HG03175 (cell line): ENCODE results near the gene STIM2.

Experiments
- ATAC-seq: cut with Tn5 transposase; IDR thresholded peaks from one replicate; pipeline ENCODE4 v1.9.1; 2021; ENCODE audit warnings: mild to moderate bottlenecking, moderate library complexity; ENCODE audit not compliant: unreplicated experiment

STIM2 gene

DNA sequence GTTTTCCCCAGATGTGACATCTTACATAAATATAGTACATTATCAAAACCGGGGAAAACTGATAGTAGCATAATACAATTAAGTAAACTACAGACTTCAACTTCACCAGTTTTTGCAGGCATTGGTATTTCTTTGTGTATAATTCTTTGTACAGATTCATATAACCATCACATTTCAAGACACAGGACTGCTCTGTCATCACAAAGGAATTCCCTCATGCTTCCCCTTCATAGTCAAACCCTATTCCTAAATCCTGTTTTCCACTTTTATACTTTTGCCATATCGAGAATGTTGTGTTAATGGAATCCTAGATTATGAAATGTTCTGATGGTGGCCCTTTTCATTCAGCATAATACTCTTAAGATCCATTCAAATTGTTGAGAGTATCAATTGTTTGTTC is 36.0 kb downstream of the STIM2 start:
- no peak for ATAC-seq

DNA sequence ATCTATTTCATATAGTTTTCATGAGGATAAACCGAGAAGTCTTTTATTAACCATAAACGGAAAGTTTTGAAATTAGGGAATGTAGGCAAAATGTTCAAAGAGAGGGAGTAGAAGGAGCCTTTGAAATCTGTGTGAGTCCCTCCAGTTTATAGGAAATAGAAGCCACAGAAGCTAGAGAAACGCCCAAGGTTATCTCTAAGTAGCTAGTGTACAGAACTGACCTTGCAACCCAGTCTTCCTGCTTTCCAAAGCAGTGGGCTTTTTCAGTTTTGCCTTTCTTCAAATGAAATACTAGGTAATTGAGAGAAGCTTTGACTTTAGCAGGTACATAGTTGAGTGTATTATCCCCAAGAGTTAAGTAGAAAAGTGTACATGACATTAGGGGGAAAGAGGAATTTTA is 39.4 kb downstream of the STIM2 start:
- ATAC-seq: no peak

DNA sequence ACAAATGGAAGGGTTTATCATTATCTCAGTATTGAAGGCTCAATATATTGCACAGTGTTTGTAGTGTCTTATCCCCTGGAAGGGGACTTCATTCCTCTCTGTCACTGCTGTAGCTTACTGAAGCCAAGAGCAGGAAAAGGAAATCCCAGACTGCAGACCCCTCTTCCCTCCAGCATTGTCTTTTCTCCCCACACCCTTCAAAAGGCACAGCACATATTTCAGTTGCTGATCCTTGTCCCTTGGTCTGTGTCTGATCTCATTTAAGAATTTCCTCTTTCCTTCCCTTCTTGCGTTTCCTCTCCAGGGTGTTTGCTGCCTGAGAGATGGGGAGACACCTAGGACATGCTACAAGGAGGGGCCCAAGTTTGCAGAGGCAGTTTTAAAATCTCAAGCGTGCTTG is 40.1 kb downstream of the STIM2 start:
- ATAC-seq: no peak

DNA sequence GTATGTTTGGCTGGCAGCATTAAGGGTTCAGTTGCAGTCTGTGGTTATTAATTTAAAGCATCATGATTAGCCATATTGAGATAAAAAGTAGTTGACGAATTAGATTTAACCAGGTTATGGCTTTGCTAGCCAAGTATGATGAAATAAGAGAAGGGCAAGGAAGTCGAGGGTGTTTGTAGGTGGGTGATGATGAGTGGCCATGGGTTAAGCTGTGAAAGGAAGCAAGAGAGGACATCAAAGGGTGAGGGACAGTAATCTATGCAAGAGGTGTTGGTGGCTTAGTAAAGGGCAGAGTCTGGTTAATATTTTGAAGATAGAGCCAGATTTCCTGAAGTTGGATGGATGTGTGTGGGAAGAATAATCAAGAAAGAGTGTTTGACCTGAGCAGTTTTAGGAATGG is 44.5 kb downstream of the STIM2 start:
- ATAC-seq: no peak

DNA sequence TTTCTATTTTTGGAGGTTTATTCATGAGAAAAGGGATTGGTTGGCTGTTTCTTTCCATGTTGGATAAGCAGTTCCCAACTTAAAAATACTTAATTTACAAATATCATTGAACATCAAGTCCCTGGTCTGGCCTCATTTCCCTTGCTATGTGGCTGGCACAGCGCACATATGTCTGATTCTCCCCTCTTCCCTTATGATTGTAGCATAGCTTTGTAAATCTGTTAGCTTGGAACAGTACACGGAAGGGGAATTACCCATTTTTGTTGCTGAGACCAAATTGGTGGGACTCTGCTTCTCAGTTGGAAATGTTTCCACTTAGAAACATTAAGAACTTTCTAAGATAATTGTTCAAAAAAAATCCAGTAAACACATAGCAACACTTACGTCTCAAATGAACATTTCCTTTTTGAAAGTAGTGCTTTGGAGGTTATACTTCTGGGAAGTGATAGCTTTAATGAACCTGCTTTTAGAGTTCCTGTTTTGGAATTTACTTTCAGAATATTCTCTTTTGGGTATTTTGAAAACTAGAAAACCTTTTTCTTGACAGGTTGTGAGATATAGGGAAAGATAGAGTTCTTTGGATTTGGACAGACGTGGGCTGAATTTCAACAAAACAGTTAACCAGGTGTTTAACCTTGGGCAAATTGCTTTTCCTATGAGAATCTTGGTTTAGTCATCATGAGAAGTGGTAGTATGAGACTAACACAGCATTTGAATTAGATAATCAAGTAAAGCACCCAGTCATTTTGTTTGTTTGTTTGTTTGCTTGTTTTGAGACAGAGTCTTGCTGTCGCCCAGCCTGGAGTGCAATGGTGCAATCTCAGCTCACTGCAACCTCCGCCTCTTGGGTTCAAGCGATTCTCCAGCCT is 47.3 kb downstream of the STIM2 start:
- no peak for ATAC-seq

DNA sequence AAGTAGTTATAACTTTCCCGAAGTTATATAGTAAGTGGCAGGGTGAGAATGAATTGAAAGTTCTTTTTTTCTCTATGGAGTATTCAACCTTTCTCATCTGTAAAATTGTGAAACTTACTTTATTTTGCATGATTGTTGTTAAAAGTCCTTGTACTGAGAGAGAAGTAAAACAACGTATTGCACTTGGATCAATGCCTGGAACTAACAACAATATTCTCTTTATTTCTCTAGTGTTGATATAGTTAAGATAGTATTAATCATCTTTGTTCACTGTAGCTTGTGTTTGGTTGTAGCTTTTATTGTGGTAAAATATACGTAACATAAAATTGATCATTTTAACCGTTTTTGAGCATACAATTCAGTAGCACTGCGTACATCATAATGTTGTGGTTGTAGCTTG is 48.7 kb downstream of the STIM2 start:
- no peak for ATAC-seq

DNA sequence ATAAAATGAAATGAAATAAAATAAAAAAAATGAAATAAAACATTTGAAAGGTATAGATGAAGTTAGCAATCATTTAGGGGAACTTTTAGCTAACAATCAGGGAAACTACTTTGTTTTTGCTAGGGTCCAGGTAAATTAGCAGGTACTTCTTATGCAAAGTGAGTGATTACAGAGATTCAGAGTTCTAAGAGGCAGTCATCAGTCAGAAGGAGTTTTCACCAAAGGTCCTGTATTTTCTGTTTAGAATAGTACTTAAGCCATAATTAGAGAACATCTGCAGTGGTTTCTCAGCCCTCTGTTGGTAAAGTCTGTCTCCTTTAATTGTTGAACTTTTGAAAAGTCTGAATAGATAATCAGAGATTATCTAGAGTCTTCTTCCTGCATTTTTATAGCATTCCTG is 50.6 kb downstream of the STIM2 start:
- ATAC-seq: no peak

DNA sequence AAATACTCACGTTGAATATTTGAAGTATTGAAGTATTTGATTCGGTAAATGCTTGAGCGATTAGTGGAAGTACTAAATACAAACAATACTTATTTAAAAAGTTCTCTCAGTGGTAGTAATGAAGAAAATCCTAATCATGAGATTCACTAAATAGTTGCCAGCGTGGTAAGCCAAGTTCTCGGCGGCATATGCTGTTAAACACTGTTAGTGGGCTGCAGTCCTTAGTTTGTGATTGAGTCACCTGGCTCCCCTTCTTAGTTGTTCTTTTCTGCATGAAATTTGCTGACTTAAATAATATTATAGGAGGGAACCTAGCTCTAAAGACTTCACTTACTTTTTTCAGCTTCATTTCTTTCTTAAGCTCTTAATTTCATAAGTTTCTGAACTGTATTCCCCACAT is 51.4 kb downstream of the STIM2 start:
- no peak for ATAC-seq

DNA sequence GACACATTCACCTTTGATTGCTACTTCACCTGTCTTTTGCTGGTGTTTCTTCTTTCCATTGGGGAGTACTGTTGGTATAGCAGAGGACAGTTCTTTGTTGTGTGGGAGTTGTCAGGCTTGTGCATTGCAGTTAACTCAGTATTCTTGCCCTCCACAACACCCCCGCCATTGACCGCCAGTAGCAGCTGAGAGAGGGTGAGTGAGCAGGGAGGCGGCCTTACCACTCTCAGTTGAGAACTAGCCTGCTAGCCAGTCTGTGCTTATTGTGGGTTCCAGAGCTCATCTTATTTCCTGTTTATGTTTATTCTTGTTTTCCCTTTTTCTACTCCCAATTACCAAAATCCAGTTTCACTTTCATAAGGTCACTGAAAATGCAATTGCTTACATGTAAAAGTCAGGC is 52.2 kb downstream of the STIM2 start:
- peak; percentile 56 for ATAC-seq

DNA sequence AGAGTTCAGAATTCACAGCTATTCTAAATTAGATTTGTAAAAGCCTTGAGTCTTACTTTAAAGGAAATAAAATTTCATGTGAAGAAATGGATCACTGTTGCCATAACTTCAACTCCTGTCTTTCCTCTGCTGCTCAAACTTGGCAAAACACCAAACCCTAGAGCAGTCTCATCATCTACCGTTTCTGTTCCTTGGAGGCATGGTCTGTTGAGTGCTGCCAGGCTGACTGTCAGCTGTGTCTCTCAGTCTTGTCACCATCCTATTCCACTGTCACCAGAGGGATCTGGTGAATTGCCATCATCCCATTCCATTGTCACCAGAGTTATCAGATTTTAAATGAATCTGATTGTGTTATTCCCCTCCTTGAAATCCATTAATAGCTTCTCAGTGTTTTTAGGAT is 55.6 kb downstream of the STIM2 start:
- ATAC-seq: no peak

DNA sequence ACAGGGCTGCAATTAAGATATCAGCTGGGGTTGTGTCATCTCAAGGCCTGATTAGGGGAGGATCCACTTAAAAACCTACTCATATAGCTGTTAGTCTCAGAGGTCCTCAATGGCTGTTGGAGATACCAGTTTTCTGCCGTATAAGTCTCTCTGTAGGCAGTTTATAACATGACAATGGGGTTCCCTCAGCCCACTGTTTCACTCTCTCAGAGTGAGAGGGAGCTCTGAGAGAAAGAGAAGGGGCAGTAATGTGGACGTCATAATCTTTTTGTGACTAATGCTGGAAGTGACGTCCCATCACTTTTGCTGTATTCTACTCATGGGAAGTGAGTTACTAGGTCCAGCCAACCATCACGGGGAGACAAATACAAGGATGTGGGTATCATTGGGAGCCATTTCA is 70.3 kb downstream of the STIM2 start:
- ATAC-seq: no peak

DNA sequence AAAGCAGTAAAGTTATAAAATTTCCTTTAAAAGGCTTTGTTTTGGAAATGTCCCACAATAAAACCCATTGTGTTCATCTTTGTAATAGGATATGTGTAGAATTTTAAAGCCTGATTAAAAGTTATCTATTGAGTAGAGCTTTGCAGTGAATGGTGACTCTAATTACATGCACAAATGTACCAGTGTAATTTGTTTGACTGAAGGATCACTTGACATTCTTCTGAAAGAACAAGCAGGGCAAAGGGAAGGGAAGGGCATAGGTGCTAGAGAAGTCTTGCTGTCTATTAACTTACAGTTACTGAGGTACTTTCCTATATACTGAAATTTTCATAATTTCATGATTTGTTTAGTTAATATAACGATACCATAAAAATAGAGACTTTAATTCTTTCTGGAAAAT is 70.8 kb downstream of the STIM2 start:
- no peak for ATAC-seq

DNA sequence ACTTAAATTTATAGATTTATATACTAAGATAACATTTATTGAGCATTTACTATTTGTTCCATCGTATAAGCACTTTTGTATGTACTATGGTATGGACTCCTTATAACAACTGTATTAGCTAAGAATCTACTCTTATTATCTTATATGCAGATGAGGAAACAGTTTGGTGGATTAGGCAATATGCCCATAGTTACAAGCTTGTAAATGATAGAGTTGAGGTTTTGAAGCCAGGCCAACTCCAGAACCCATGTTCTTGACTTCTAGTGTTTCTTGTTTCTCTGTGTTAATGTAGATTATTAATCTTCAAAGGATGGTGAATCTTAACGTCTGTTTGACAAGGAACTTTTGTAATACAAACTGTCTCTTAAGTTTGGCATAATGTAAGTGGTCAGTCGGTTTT is 71.3 kb downstream of the STIM2 start:
- no peak for ATAC-seq

DNA sequence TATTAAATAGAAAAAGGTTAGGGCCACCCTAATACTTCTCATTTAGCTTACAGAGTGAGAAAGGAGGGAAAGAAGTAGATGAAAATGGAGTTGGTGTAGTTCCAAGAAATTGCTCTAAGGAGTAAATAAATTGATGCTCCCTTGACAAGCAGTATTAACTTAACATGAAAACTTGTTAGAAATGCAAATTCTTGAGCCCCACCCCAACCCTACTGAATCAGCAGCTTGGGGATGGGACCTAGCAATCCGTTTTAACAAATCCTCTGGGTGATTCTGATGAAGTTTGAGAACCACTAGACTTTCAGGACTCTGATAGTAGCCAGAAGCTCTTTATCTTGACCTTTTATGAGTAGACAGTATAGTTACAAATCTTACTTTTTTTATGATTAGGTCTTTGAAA is 74.8 kb downstream of the STIM2 start:
- no peak for ATAC-seq

DNA sequence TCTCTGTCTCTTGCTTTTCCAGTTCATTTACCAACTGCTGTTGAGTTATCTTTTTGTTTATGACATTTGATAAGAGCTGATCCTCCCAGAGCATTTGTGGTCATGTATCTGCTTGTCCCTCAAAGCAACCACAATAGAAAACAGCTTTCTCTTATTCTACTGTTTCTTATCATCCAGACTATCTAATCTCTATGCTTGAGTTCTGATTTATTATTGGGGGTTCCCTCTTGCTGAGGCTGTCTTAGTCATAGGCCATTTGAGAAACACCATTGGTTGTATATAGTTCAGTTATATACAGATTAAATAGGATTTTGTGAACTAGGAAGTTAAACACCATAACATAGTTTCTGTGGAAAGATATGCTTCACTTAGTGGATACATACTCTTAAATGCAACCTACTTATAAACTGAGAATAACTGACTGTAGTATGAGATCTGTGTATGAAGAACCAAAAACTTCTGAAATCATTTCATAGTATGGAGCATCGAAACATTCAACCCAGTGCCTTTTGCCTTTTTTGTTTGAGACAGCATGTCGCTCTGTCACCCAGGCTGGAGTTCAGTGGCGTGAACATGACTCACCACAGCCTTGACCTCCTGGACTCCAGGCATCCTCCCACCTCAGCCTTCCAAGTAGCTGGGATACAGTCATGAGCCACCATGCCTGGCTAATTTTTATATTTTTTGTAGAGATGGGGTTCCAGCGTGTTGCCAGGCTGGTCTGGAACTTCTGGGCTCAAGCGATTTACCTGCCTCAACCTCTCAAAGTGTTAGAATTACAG is 75.8 kb downstream of the STIM2 start:
- ATAC-seq: no peak

DNA sequence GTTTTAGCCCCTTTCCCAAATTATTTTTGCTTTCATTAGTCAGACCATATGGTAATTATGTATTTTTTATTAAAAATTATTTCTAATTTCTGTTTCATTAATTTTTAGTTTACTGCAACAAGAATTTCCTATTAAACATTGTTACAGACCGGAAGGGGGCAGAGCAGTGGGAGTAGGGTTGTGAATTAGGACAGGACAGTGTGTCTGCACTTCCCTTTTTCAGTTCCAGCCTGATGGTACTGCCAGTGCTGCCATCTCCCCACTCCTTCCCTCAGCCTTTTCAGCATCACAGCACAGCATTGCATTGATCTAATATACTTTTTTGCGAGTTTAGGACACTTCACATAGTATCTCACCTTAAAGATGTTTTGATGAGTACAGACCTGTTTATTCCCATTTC is 76.5 kb downstream of the STIM2 start:
- peak; percentile 91 for ATAC-seq

DNA sequence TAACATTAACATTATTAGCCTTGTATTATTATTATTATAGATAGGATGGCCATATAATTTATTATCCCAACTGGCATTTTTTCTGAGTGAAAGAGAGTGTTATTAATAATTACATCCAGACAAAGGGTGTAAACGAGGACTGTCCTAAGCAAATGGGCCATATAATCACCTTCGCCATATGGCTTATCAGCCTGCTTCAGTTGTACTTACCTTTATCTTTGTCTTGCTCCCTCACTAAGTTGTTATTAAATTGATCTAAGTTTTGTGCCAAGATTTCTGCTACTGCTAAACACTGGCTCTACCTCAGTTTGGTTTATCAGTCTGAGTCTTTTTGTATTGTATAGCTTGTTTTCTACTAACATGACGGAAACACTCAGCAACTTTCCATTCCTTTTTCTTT is 76.9 kb downstream of the STIM2 start:
- ATAC-seq: no peak

DNA sequence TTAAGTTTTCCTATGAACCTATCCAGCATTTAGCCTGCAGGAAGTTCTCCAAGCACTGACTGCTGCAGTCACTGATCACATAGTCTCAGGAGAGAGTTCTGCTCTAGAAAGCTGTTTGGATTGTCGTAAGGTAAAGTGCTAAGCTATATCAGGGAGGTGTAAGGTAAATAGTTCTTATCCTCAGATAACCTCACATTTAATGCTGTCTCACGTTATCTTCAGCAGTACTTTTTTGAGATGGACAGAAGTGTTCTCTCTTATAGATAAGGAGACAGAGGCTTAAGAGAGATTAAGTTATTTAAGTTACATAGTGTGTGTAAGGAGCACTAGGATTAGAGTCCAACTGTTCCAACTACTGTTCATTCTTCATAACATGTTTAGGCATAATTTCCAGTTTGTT is 77.9 kb downstream of the STIM2 start:
- no peak for ATAC-seq

DNA sequence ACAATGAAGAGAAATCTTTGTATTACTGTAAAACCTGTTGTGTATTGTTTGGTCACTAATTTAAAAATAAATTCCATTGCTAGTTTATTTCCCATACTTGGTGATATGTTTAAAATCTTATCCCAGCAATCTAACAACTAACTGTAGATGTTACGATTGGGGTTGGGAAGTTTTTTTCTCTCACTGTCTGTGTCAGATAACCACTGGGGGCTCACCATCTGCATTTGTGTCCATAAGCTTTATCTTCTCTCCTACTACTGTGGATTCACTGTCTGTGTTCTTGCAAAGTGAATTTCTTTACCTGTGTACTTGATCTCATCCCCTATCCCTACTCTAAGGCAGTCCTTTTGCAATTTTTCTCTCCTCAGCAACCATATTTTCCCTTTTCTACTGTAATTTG is 81.3 kb downstream of the STIM2 start:
- no peak for ATAC-seq

DNA sequence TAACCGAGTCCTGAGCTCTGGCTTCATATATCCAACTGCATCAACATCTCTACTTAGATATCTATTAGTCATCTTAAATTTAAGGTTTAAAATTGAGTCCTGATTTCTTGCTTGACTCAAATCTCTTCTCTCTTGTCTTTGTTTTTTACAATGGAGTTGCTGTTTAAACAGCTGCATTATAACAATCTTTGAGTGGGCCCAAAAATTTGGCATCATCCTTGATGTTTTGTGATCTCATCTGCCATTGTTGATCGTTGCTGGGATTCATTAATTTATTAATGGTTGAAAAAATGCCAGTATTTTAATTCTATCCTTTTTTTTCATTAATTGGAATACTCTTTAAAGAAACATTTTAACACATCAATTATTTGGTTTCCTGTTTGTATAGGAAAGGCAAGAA is 82.2 kb downstream of the STIM2 start:
- no peak for ATAC-seq

DNA sequence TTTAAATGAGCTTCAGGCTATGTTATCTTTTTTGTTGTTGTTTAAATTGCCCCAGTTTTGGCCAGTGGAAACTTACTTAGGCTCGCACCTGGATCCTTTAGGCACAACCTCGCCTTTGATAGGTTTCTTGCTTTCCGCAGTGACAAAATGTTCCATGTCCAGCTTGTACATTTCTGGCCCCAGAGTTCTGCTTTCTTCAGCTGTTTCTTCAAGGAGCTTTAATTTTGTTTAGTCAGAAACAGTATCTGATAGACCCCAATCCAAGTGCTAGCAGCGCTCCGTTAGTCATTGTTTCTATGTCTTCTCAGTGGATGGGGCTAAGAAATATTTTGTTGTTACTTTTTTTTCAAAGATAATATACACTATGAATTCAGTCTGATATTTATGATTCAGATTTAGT is 82.8 kb downstream of the STIM2 start:
- ATAC-seq: no peak

DNA sequence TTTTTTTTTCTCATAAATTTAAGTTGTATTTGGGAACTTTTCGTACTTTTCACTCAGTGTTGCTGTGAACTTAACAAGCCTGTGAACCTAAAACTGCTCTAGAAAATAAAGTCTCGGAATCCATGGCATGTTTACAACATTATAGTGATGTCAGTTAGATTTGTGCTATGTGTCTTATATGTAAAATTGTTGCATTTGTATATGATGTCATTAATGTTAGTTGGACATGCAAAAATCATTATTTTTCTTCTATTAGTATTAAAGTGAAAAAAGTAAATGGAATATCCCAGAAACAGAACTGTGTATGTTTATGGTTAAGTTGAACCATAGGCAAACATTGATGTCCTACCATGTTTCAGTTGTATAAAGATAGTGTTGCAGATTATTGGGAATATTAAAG is 85.2 kb downstream of the STIM2 start:
- no peak for ATAC-seq
